Keratinocyte (primary cell): Measurements from ENCODE around the gene TRIM59. TPM values are rescaled to one million over a fixed set of nuclear protein-coding genes. Genes with fewer than 3 reads are reported as not detected.

Experiments used
- DNase-seq: peaks from one replicate; pipeline ENCODE4 v3.0.0-alpha.2; 2011; ENCODE audit warnings: low read depth, missing footprints, low spot score
- FAIRE-seq: peaks from 2 replicates; lab custom pipeline; 2011; peaks lifted over from hg19 to GRCh38; lab: Jason Lieb, UNC
- H2AFZ ChIP-seq: 2 replicates; pipeline ENCODE4 v1.6.0; 2012; ENCODE audit warnings: low read length, control low read depth, inconsistent platforms; ENCODE audit not compliant: control insufficient read depth
- H3K27ac ChIP-seq: 2 replicates; pipeline ENCODE4 v1.5.1; 2011; ENCODE audit warnings: low read length; ENCODE audit not compliant: control insufficient read depth, insufficient read depth
- H3K27me3 ChIP-seq: 3 replicates; pipeline ENCODE4 v1.6.0; 2011; ENCODE audit warnings: low read length; ENCODE audit not compliant: control insufficient read depth, insufficient read depth; ENCODE audit errors: extremely low read depth
- H3K36me3 ChIP-seq, 2 experiments: 2 replicates in 1 of 2; 3 replicates in 1 of 2; pipeline ENCODE4 v1.5.1; 2011; ENCODE audit warnings: low read length in 2 of 2, mild to moderate bottlenecking in 1 of 2; ENCODE audit not compliant: control insufficient read depth in 2 of 2, insufficient read depth in 2 of 2; ENCODE audit errors: extremely low read depth in 1 of 2
- H3K4me1 ChIP-seq: 3 replicates; pipeline ENCODE4 v1.5.1; 2011; ENCODE audit warnings: low read length; ENCODE audit not compliant: control insufficient read depth, insufficient read depth; ENCODE audit errors: extremely low read depth
- H3K4me2 ChIP-seq: 3 replicates; pipeline ENCODE4 v1.6.0; 2011; ENCODE audit warnings: low read depth, low read length; ENCODE audit not compliant: control insufficient read depth, insufficient read depth; ENCODE audit errors: extremely low read depth
- H3K4me3 ChIP-seq, 3 experiments: fragments of 200-600 bp in 1 of 3; sonication (generic) in 1 of 3; 2 replicates in 2 of 3; 3 replicates in 1 of 3; pipeline ENCODE4 v1.5.1; 2011 to 2016; ENCODE audit warnings: low read length in 3 of 3, mild to moderate bottlenecking in 3 of 3, control low read depth in 2 of 3, inconsistent platforms in 1 of 3, low read depth in 1 of 3, mixed read lengths in 1 of 3, mixed run types in 1 of 3, moderate library complexity in 1 of 3; ENCODE audit not compliant: control insufficient read depth in 2 of 3, insufficient read depth in 2 of 3; ENCODE audit errors: extremely low read depth in 1 of 3
- H3K79me2 ChIP-seq: 2 replicates; pipeline ENCODE4 v1.6.0; 2012; ENCODE audit warnings: low read length; ENCODE audit not compliant: control insufficient read depth, insufficient read depth
- H3K9ac ChIP-seq: 3 replicates; pipeline ENCODE4 v1.6.0; 2011; ENCODE audit warnings: low read length; ENCODE audit not compliant: control insufficient read depth, insufficient read depth; ENCODE audit errors: extremely low read depth
- H3K9me1 ChIP-seq: 3 replicates; pipeline ENCODE4 v1.6.0; 2011; ENCODE audit warnings: low read length; ENCODE audit not compliant: control insufficient read depth, insufficient read depth; ENCODE audit errors: extremely low read depth
- H3K9me3 ChIP-seq: 2 replicates; pipeline ENCODE4 v1.5.1; 2012; ENCODE audit warnings: low read depth, low read length; ENCODE audit not compliant: control insufficient read depth
- H4K20me1 ChIP-seq: 3 replicates; pipeline ENCODE4 v1.6.0; 2011; ENCODE audit warnings: low read length; ENCODE audit not compliant: control insufficient read depth, insufficient read depth; ENCODE audit errors: extremely low read depth
- EZH2 ChIP-seq: IDR thresholded peaks from one replicate; pipeline ENCODE4 v1.6.1; 2012; ENCODE audit warnings: inconsistent platforms, mild to moderate bottlenecking, low read length, moderate library complexity
- dilution Hi-C: fragments of 300-500 bp; cut with MboI; formaldehyde crosslinking; loops from one replicate; pipeline ENCODE4 v1.7.0; 2020; ENCODE audit warnings: low sequenced_read_pairs; ENCODE audit not compliant: extremely low pct_ligation_motif_present
- polyA plus RNA-seq, 5 experiments: library from polyadenylated mRNA; depleted of rRNA in 3 of 5; stranded (reverse) in 3 of 5; stranded (forward) in 1 of 5; unstranded in 1 of 5; fragments of >200 nt; gene quantifications; 1 replicate in 1 of 5; 2 replicates in 3 of 5; 3 replicates in 1 of 5; pipeline versions ENCODE4 v1.2.1 to v1.2.3, GENCODE V29; 2011 to 2012; ENCODE audit warnings: missing spikeins in 2 of 5, low read depth in 1 of 5, low replicate concordance in 1 of 5
- TF ChIP-seq, protein P1 (sequence below), 3 experiments: IDR thresholded peaks in 1 of 3; conservative IDR thresholded peaks in 1 of 3; optimal IDR thresholded peaks in 1 of 3; 2 replicates in 2 of 3; 3 replicates in 1 of 3; pipeline versions ENCODE3 to v1.5.1; 2011; ENCODE audit warnings: low read length in 3 of 3, mild to moderate bottlenecking in 3 of 3, moderate library complexity in 2 of 3, control low read depth in 1 of 3, inconsistent platforms in 1 of 3; ENCODE audit not compliant: insufficient read depth in 2 of 3; ENCODE audit errors: extremely low read depth in 1 of 3

The TRIM59 gene
- polyA plus RNA-seq, 1 donor (not counting 4 experiments of a cell fraction or from before 2014, with no cell fraction given): 8.0 TPM

DNA sequence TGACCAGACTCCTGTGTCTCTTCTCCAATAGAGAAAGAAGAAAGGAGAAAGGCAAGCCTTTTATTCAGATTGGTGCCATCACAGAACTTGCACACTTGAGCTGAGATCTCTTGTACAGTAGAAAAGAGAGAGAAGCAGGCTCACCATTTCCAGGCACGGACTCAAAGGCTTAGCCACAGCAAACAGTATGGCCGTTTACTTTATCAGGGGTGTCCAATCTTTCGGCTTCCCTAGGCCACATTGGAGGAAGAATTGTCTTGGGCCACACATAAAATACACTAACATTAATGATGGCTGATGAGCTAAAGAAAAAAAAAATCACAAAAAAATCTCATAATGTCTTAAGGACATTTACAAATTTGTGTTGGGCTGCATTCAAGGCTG lies 55.6 kb downstream of the TRIM59 start:
- H3K36me3 ChIP-seq: no peaks in the 10 kb centered on the region
- H2AFZ ChIP-seq: no peak overlapping the region
- H3K9ac ChIP-seq: no peak overlapping the region
- H3K27me3 ChIP-seq: no peaks in the 10 kb centered on the region
- H3K27ac ChIP-seq: no peak overlapping the region
- H3K4me3 ChIP-seq: no peak overlapping the region
- no peak overlapping the region for H3K4me2 ChIP-seq
- H3K4me1 ChIP-seq: peaks cover 12% of the 10 kb centered on the region
- no peaks in the 10 kb centered on the region for H3K9me1 ChIP-seq
- FAIRE-seq (no peak), DNase-seq (no peak)
- H4K20me1 ChIP-seq: no peaks in the 10 kb centered on the region
- TF ChIP-seq, protein P1, sequence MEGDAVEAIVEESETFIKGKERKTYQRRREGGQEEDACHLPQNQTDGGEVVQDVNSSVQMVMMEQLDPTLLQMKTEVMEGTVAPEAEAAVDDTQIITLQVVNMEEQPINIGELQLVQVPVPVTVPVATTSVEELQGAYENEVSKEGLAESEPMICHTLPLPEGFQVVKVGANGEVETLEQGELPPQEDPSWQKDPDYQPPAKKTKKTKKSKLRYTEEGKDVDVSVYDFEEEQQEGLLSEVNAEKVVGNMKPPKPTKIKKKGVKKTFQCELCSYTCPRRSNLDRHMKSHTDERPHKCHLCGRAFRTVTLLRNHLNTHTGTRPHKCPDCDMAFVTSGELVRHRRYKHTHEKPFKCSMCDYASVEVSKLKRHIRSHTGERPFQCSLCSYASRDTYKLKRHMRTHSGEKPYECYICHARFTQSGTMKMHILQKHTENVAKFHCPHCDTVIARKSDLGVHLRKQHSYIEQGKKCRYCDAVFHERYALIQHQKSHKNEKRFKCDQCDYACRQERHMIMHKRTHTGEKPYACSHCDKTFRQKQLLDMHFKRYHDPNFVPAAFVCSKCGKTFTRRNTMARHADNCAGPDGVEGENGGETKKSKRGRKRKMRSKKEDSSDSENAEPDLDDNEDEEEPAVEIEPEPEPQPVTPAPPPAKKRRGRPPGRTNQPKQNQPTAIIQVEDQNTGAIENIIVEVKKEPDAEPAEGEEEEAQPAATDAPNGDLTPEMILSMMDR (optimal IDR thresholded peaks at IDR 0.05 in 1 of 3, IDR thresholded peaks at IDR 0.05 in 1 of 3, conservative IDR thresholded peaks at IDR 0.05 in 1 of 3; ENCODE audit: extremely low read depth in 1 of 3, insufficient read depth in 2 of 3, low read length in 3 of 3): no peak
- TF ChIP-seq EZH2: no peak
- H3K79me2 ChIP-seq: peaks cover 26% of the 10 kb centered on the region
- dilution Hi-C loops: no loop called here
- no peaks in the 10 kb centered on the region for H3K9me3 ChIP-seq

DNA sequence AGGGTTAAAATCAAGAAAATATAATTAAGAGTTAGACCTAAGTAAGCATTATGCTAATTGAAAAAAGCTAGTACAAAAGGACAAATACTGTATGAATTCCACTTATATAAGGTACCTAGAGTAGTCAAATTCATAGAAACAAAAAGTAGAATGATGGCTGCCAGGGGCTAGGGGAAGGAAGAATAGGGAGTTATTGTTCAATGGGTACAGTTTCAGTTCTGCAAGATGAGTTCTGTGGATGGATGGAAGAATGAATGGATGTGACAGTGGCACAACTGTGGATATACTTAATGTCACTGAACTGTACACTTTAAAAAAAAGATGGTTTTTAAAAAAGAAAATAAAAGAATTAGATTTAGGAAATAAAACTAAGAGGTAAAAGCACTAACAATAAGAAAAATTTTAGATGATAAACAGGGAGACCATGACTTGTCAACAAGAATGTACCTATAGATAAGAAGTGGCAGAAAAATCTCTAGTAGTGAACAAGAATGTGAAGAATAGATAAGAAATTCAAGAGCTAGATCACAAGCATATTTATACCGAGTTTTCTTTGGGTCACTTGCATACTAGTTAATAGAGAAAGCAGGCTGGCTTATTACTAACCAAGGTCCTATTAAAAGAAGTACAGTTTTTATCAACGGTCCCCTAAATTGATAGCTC lies 56.1 kb downstream of the TRIM59 start:
- no peak overlapping the region for H3K9ac ChIP-seq
- no peak overlapping the region for H2AFZ ChIP-seq
- H3K4me3 ChIP-seq: no peak overlapping the region
- H3K9me1 ChIP-seq: no peaks in the 10 kb centered on the region
- H4K20me1 ChIP-seq: no peaks in the 10 kb centered on the region
- H3K79me2 ChIP-seq: peaks cover 21% of the 10 kb centered on the region
- dilution Hi-C loops: no loop called here
- DNase-seq (no peak), FAIRE-seq (no peak)
- TF ChIP-seq, protein P1 (optimal IDR thresholded peaks at IDR 0.05 in 1 of 3, IDR thresholded peaks at IDR 0.05 in 1 of 3, conservative IDR thresholded peaks at IDR 0.05 in 1 of 3; ENCODE audit: extremely low read depth in 1 of 3, insufficient read depth in 2 of 3, low read length in 3 of 3): no peak
- no peak for TF ChIP-seq EZH2
- H3K4me1 ChIP-seq: peaks cover 11% of the 10 kb centered on the region
- no peak overlapping the region for H3K4me2 ChIP-seq
- H3K27ac ChIP-seq: no peak overlapping the region
- H3K27me3 ChIP-seq: no peaks in the 10 kb centered on the region
- no peaks in the 10 kb centered on the region for H3K9me3 ChIP-seq
- no peaks in the 10 kb centered on the region for H3K36me3 ChIP-seq
